Brain microvascular endothelial cell (primary cell): ENCODE results near the gene PARD3.
A peak's percentile ranks its signal among the peaks of the same experiment; 100 is the strongest.

Source experiments
- DNase-seq: peaks from one replicate; pipeline ENCODE4 v3.0.0-alpha.2; 2020
- H3K27ac ChIP-seq: fragments of 250-450 bp; sonication (Bioruptor Pico); 2 replicates; pipeline ENCODE4 v1.5.1; 2020; ENCODE audit warnings: mild to moderate bottlenecking, moderate library complexity
- H3K27me3 ChIP-seq: fragments of 250-450 bp; sonication (Bioruptor Pico); replicated peaks from 2 replicates; pipeline ENCODE4 v1.5.1; 2020; ENCODE audit warnings: mild to moderate bottlenecking
- H3K36me3 ChIP-seq: fragments of 250-450 bp; sonication (Bioruptor Pico); replicated peaks from 2 replicates; pipeline ENCODE4 v1.5.1; 2020; ENCODE audit warnings: mild to moderate bottlenecking
- H3K4me3 ChIP-seq: 2 replicates; pipeline ENCODE4 v1.5.1; 2011; ENCODE audit warnings: low read depth, mild to moderate bottlenecking, control low read depth, low read length, moderate library complexity
- CTCF ChIP-seq: IDR thresholded peaks from 2 replicates; pipeline ENCODE4 v1.5.1; 2011; ENCODE audit warnings: low read depth, mild to moderate bottlenecking, moderate library complexity, low read length, control low read depth, inconsistent platforms; ENCODE audit errors: missing control alignments
- in situ Hi-C: cut with HindIII; loops from 2 replicates; pipeline ENCODE4 v1.10.0; 2017; ENCODE audit warnings: low sequenced_read_pairs, low pct_ligation_motif_present

The PARD3 gene

GRCh38 chr10:34808801-34809745 lies 6.0 kb downstream of the PARD3 start:
- no peak overlapping the region for H3K27ac ChIP-seq
- no peaks in the 10 kb centered on the region for H3K27me3 ChIP-seq
- DNase-seq, result no peak
- TF ChIP-seq CTCF, result no peak
- in situ Hi-C loops, result no loop called here
- peak overlapping the region; percentile 50 for H3K4me3 ChIP-seq
- H3K36me3 ChIP-seq, result no peaks in the 10 kb centered on the region

GRCh38 chr10:34808336-34808735 lies 6.8 kb downstream of the PARD3 start:
- no peak for TF ChIP-seq CTCF
- in situ Hi-C loops, result no loop called here
- DNase-seq, result no peak

GRCh38 chr10:34804306-34804705 lies 10.8 kb downstream of the PARD3 start:
- DNase-seq, result no peak
- no peak for TF ChIP-seq CTCF
- in situ Hi-C loops, result no loop called here

More at GRCh38 chr10:34808336-34808735, 6.8 kb downstream of the PARD3 start:
- Histone ChIP-seq H3K27me3 (no peaks in the 10 kb centered on the region), H3K36me3 (no peaks in the 10 kb centered on the region), H3K27ac (no peak overlapping the region), H3K4me3 (no peak overlapping the region)

GRCh38 chr10:34802692-34803091 lies 12.4 kb downstream of the PARD3 start:
- Histone ChIP-seq H3K27me3 (no peaks in the 10 kb centered on the region), H3K4me3 (no peak overlapping the region), H3K36me3 (no peaks in the 10 kb centered on the region), H3K27ac (no peak overlapping the region)
- no peak for DNase-seq
- in situ Hi-C loops, result no loop called here
- TF ChIP-seq CTCF, result no peak

More at GRCh38 chr10:34804306-34804705, 10.8 kb downstream of the PARD3 start:
- no peaks in the 10 kb centered on the region for H3K36me3 ChIP-seq
- H3K27ac ChIP-seq, result no peak overlapping the region
- H3K4me3 ChIP-seq, result no peak overlapping the region
- H3K27me3 ChIP-seq, result no peaks in the 10 kb centered on the region

- H3K4me3 ChIP-seq, result no peak overlapping the region
- in situ Hi-C loops, result no loop called here
Measured at GRCh38 chr10:34801097-34801733, 13.9 kb downstream of the PARD3 start.

More at GRCh38 chr10:34801097-34801733, 13.9 kb downstream of the PARD3 start:
- DNase-seq, result no peak
- no peak for TF ChIP-seq CTCF
- Histone ChIP-seq H3K36me3 (no peaks in the 10 kb centered on the region), H3K27me3 (no peaks in the 10 kb centered on the region), H3K27ac (no peak overlapping the region)
